Measurements from ENCODE around the gene BEND7.
"Not testable (repeated sequence)": the region's sequence is repeated elsewhere in the genome, so short reads cannot be mapped to it uniquely, and the experiment has no call there.

- TF ChIP-seq, protein P1, sequence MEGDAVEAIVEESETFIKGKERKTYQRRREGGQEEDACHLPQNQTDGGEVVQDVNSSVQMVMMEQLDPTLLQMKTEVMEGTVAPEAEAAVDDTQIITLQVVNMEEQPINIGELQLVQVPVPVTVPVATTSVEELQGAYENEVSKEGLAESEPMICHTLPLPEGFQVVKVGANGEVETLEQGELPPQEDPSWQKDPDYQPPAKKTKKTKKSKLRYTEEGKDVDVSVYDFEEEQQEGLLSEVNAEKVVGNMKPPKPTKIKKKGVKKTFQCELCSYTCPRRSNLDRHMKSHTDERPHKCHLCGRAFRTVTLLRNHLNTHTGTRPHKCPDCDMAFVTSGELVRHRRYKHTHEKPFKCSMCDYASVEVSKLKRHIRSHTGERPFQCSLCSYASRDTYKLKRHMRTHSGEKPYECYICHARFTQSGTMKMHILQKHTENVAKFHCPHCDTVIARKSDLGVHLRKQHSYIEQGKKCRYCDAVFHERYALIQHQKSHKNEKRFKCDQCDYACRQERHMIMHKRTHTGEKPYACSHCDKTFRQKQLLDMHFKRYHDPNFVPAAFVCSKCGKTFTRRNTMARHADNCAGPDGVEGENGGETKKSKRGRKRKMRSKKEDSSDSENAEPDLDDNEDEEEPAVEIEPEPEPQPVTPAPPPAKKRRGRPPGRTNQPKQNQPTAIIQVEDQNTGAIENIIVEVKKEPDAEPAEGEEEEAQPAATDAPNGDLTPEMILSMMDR (conservative IDR thresholded peaks at IDR 0.05; ENCODE audit: low read depth, low read length) = not testable (repeated sequence)
- TF ChIP-seq POLR2A (IDR thresholded peaks at IDR 0.05; ENCODE audit: low read depth, low read length); USF2 (IDR thresholded peaks at IDR 0.05; ENCODE audit: low read depth, low read length); RFX5 (IDR thresholded peaks at IDR 0.05; ENCODE audit: low read depth, low read length); FOS (IDR thresholded peaks at IDR 0.05; ENCODE audit: low read depth, low read length); CEBPB (IDR thresholded peaks at IDR 0.05; ENCODE audit: low read depth, low read length); RCOR1 (IDR thresholded peaks at IDR 0.05; ENCODE audit: insufficient replicate concordance, low read length); BHLHE40 (IDR thresholded peaks at IDR 0.05; ENCODE audit: low read depth, low read length): not testable (repeated sequence)
- TF ChIP-seq, protein P2, sequence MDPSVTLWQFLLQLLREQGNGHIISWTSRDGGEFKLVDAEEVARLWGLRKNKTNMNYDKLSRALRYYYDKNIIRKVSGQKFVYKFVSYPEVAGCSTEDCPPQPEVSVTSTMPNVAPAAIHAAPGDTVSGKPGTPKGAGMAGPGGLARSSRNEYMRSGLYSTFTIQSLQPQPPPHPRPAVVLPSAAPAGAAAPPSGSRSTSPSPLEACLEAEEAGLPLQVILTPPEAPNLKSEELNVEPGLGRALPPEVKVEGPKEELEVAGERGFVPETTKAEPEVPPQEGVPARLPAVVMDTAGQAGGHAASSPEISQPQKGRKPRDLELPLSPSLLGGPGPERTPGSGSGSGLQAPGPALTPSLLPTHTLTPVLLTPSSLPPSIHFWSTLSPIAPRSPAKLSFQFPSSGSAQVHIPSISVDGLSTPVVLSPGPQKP (IDR thresholded peaks at IDR 0.05; ENCODE audit: borderline replicate concordance, low read depth, low read length) = not testable (repeated sequence)
Measured at GRCh38 chr10:13403426-13403825, 125.4 kb downstream of the BEND7 start.

All from IMR-90 (cell line).